Nephron progenitor cell (in vitro differentiated cells): ENCODE data around the gene BOD1.

Source experiments
- DNase-seq: peaks from one replicate; pipeline ENCODE4 v3.0.0; 2021
- H3K27ac Mint-ChIP-seq: 2 replicates; pipeline ENCODE4 v1.8.0; 2021; ENCODE audit warnings: mild to moderate bottlenecking, moderate library complexity, mixed read lengths
- H3K27me3 Mint-ChIP-seq: 2 replicates; pipeline ENCODE4 v1.8.0; 2021; ENCODE audit warnings: mild to moderate bottlenecking, low read depth, mixed read lengths; ENCODE audit not compliant: poor library complexity
- H3K36me3 Mint-ChIP-seq: 2 replicates; pipeline ENCODE4 v1.8.0; 2021; ENCODE audit warnings: low read depth, mixed read lengths
- H3K4me1 Mint-ChIP-seq: 2 replicates; pipeline ENCODE4 v1.8.0; 2021; ENCODE audit warnings: mixed read lengths
- H3K4me3 Mint-ChIP-seq: 2 replicates; pipeline ENCODE4 v1.8.0; 2021; ENCODE audit warnings: mild to moderate bottlenecking, moderate library complexity, mixed read lengths
- H3K9me3 Mint-ChIP-seq: 2 replicates; pipeline ENCODE4 v1.8.0; 2021; ENCODE audit warnings: mild to moderate bottlenecking, moderate library complexity, mixed read lengths
- CTCF ChIP-seq: fragments of 200-600 bp; sonication (generic); IDR thresholded peaks from 2 replicates; pipeline ENCODE4 v1.5.0; 2021; ENCODE audit warnings: antibody characterized with exemption

The BOD1 gene

GRCh38 chr5:173624282-173624681 lies 7.8 kb upstream of the BOD1 start:
- no peak overlapping the region for H3K27ac Mint-ChIP-seq
- peaks cover 64% of the 10 kb centered on the region for H3K4me1 Mint-ChIP-seq
- no peaks in the 10 kb centered on the region for H3K9me3 Mint-ChIP-seq
- H3K27me3 Mint-ChIP-seq = peaks cover 14% of the 10 kb centered on the region
- no peak for TF ChIP-seq CTCF
- H3K36me3 Mint-ChIP-seq = no peaks in the 10 kb centered on the region
- no peak for DNase-seq
- no peak overlapping the region for H3K4me3 Mint-ChIP-seq

GRCh38 chr5:173623789-173624188 lies 7.3 kb upstream of the BOD1 start:
- H3K4me3 Mint-ChIP-seq = no peak overlapping the region
- no peaks in the 10 kb centered on the region for H3K36me3 Mint-ChIP-seq
- peaks cover 59% of the 10 kb centered on the region for H3K4me1 Mint-ChIP-seq
- H3K9me3 Mint-ChIP-seq = no peaks in the 10 kb centered on the region
- H3K27me3 Mint-ChIP-seq = peaks cover 14% of the 10 kb centered on the region
- no peak for TF ChIP-seq CTCF
- no peak for DNase-seq
- no peak overlapping the region for H3K27ac Mint-ChIP-seq

GRCh38 chr5:173623296-173623771 lies 6.9 kb upstream of the BOD1 start:
- H3K27me3 Mint-ChIP-seq = peaks cover 11% of the 10 kb centered on the region
- H3K9me3 Mint-ChIP-seq = no peaks in the 10 kb centered on the region
- H3K4me1 Mint-ChIP-seq = peaks cover 55% of the 10 kb centered on the region
- H3K4me3 Mint-ChIP-seq = no peak overlapping the region
- H3K27ac Mint-ChIP-seq = no peak overlapping the region
- no peaks in the 10 kb centered on the region for H3K36me3 Mint-ChIP-seq
- no peak for TF ChIP-seq CTCF
- DNase-seq = no peak

- Mint-ChIP-seq H3K4me1 (peaks cover 45% of the 10 kb centered on the region), H3K9me3 (no peaks in the 10 kb centered on the region), H3K4me3 (no peak overlapping the region), H3K36me3 (no peaks in the 10 kb centered on the region), H3K27me3 (peaks cover 5% of the 10 kb centered on the region), H3K27ac (peak overlapping the region; percentile 67)
- no peak for DNase-seq
- TF ChIP-seq CTCF = no peak
Observed at GRCh38 chr5:173622183-173623047, 6.0 kb upstream of the BOD1 start.

GRCh38 chr5:173620784-173621183 lies 4.3 kb upstream of the BOD1 start:
- DNase-seq = no peak
- Mint-ChIP-seq H3K4me3 (no peak overlapping the region), H3K36me3 (no peaks in the 10 kb centered on the region), H3K27ac (no peak overlapping the region), H3K4me1 (peaks cover 43% of the 10 kb centered on the region), H3K27me3 (peaks cover 5% of the 10 kb centered on the region), H3K9me3 (no peaks in the 10 kb centered on the region)
- TF ChIP-seq CTCF = no peak
